Fibroblast of lung (primary cell): ENCODE measurements around the gene DENND1A. TPM values are rescaled to one million over a fixed set of nuclear protein-coding genes. Genes with fewer than 3 reads are reported as not detected.

Experiments used
- DNase-seq, 2 donors: peaks; one replicate each; pipeline versions ENCODE4 v3.0.0 to v3.0.0-alpha.2; 2010; ENCODE audit warnings: low read depth in 2 of 2
- H2AFZ ChIP-seq: 2 replicates; pipeline ENCODE4 v1.5.1; 2012; ENCODE audit warnings: low read length, control low read depth, inconsistent platforms
- H3K27ac ChIP-seq: 2 replicates; pipeline ENCODE4 v1.5.1; 2011; ENCODE audit warnings: low read length, control low read depth; ENCODE audit not compliant: insufficient read depth
- H3K27me3 ChIP-seq: 2 replicates; pipeline ENCODE4 v1.5.1; 2011; ENCODE audit warnings: mild to moderate bottlenecking, low read length; ENCODE audit not compliant: control insufficient read depth, insufficient read depth
- H3K36me3 ChIP-seq: 2 replicates; pipeline ENCODE4 v1.5.1; 2011; ENCODE audit warnings: low read length; ENCODE audit not compliant: control insufficient read depth, insufficient read depth
- H3K4me1 ChIP-seq: 2 replicates; pipeline ENCODE4 v1.5.1; 2011; ENCODE audit warnings: low read length; ENCODE audit not compliant: control insufficient read depth, insufficient read depth; ENCODE audit errors: extremely low read depth
- H3K4me2 ChIP-seq: 2 replicates; pipeline ENCODE4 v1.5.1; 2011; ENCODE audit warnings: low read length, control low read depth; ENCODE audit not compliant: insufficient read depth; ENCODE audit errors: extremely low read depth
- H3K4me3 ChIP-seq, 4 experiments: fragments of 200-600 bp in 1 of 4; sonication (generic) in 1 of 4; replicated peaks in 1 of 4; 2 replicates each; pipeline ENCODE4 v1.5.1; 2011 to 2016; ENCODE audit warnings: low read length in 4 of 4, low read depth in 3 of 4, mild to moderate bottlenecking in 3 of 4, control low read depth in 2 of 4, inconsistent platforms in 1 of 4, mixed read lengths in 1 of 4; ENCODE audit not compliant: insufficient read depth in 1 of 4; ENCODE audit errors: control extremely low read depth in 1 of 4
- H3K79me2 ChIP-seq: 2 replicates; pipeline ENCODE4 v1.5.1; 2012; ENCODE audit warnings: mild to moderate bottlenecking, low read length, inconsistent platforms; ENCODE audit not compliant: control insufficient read depth, insufficient read depth
- H3K9ac ChIP-seq: 2 replicates; pipeline ENCODE4 v1.5.1; 2011; ENCODE audit warnings: mild to moderate bottlenecking, low read length, control low read depth; ENCODE audit not compliant: insufficient read depth
- H3K9me3 ChIP-seq: 2 replicates; pipeline ENCODE4 v1.5.1; 2012; ENCODE audit warnings: low read depth, low read length; ENCODE audit not compliant: control insufficient read depth, insufficient read depth
- H4K20me1 ChIP-seq: 2 replicates; pipeline ENCODE4 v1.5.1; 2011; ENCODE audit warnings: low read length; ENCODE audit not compliant: control insufficient read depth, insufficient read depth; ENCODE audit errors: extremely low read depth
- EZH2 ChIP-seq: IDR thresholded peaks from 2 replicates; pipeline ENCODE4 v1.5.1; 2012; ENCODE audit warnings: low read length, control low read depth, mild to moderate bottlenecking; ENCODE audit errors: missing control alignments
- polyA plus RNA-seq, 2 donors: library from polyadenylated mRNA; depleted of rRNA in 1 of 2; stranded (reverse) in 1 of 2; unstranded in 1 of 2; fragments of >200 nt; gene quantifications; 2 replicates each; pipeline ENCODE4 v1.2.1, GENCODE V29; 2011 to 2012; ENCODE audit warnings: missing spikeins in 1 of 2
- total RNA-seq: library from RNA; depleted of rRNA; stranded (reverse); fragments of >200 nt; gene quantifications from 2 replicates; pipeline ENCODE4 v1.2.1, GENCODE V29; 2014
- TF ChIP-seq, protein P1 (sequence below), 2 donors: IDR thresholded peaks in 1 of 2; conservative IDR thresholded peaks in 1 of 2; 1 replicate in 1 of 2; 2 replicates in 1 of 2; pipeline ENCODE4 v1.5.1; 2011 to 2012; ENCODE audit warnings: low read length in 2 of 2, control low read depth in 1 of 2, inconsistent platforms in 1 of 2, low read depth in 1 of 2, mild to moderate bottlenecking in 1 of 2

The DENND1A gene
- total and polyA plus RNA-seq, 2 donors (not counting 1 experiment from before 2014, with no cell fraction given), result 13.0 to 18.3 TPM

DNA sequence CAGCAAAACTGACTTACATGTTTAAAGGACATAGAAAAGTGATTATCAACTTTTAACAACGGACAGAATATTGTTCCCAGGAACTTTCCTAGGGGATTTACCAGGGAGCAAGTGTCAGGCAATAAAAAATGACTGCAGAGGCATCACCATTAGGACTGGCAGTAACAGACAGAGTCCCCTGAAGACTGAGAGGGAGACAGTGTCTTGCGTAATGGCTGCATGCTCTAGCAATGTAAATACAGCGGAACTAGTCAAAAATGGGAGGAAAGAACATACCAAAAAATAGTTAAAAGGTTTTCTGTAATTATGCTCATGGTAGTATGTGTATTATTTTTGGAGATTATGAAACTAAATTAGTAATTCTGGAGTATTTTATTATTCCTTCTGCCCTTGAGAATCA lies 392.1 kb downstream of the DENND1A start:
- Histone ChIP-seq H3K36me3 (no peaks in the 10 kb centered on the region), H3K4me2 (no peak overlapping the region), H3K27me3 (no peaks in the 10 kb centered on the region), H3K27ac (no peak overlapping the region), H2AFZ (no peak overlapping the region), H4K20me1 (no peaks in the 10 kb centered on the region), H3K4me3 (no peak overlapping the region), H3K9ac (no peak overlapping the region), H3K4me1 (no peaks in the 10 kb centered on the region), H3K9me3 (no peaks in the 10 kb centered on the region), H3K79me2 (no peaks in the 10 kb centered on the region)
- DNase-seq, result no peak
- TF ChIP-seq, protein P1, sequence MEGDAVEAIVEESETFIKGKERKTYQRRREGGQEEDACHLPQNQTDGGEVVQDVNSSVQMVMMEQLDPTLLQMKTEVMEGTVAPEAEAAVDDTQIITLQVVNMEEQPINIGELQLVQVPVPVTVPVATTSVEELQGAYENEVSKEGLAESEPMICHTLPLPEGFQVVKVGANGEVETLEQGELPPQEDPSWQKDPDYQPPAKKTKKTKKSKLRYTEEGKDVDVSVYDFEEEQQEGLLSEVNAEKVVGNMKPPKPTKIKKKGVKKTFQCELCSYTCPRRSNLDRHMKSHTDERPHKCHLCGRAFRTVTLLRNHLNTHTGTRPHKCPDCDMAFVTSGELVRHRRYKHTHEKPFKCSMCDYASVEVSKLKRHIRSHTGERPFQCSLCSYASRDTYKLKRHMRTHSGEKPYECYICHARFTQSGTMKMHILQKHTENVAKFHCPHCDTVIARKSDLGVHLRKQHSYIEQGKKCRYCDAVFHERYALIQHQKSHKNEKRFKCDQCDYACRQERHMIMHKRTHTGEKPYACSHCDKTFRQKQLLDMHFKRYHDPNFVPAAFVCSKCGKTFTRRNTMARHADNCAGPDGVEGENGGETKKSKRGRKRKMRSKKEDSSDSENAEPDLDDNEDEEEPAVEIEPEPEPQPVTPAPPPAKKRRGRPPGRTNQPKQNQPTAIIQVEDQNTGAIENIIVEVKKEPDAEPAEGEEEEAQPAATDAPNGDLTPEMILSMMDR (conservative IDR thresholded peaks at IDR 0.05 in 1 of 2, IDR thresholded peaks at IDR 0.05 in 1 of 2; ENCODE audit: low read depth in 1 of 2, low read length in 2 of 2), result no peak
- TF ChIP-seq EZH2, result no peak

DNA sequence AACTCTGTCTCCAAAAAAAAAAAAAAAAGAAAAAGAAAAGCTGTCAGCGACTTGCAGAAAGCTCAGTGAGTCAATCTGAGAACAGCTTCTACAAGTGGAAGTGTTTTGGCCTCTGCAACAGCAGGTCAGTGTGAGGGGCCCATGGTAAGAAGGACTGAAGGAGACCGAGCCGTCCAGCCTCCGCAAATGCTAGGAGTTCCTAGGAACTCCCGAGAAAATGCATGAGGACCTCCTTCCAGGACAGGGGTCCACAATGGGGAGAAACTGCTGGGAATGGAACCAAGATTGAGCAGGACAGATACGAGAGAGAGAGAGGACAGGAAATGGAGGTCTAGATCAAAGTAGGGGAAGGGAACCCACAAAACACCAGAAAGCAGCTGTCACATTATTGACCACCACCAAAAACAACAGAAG lies 393.5 kb downstream of the DENND1A start:
- Histone ChIP-seq H3K9me3 (no peaks in the 10 kb centered on the region), H3K36me3 (no peaks in the 10 kb centered on the region), H3K4me2 (no peak overlapping the region), H3K79me2 (no peaks in the 10 kb centered on the region), H3K9ac (no peak overlapping the region), H3K4me3 (no peak overlapping the region), H3K27me3 (no peaks in the 10 kb centered on the region), H3K4me1 (no peaks in the 10 kb centered on the region), H2AFZ (no peak overlapping the region), H4K20me1 (no peaks in the 10 kb centered on the region), H3K27ac (no peak overlapping the region)
- no peak for DNase-seq
- TF ChIP-seq EZH2, result no peak
- TF ChIP-seq, protein P1 (conservative IDR thresholded peaks at IDR 0.05 in 1 of 2, IDR thresholded peaks at IDR 0.05 in 1 of 2; ENCODE audit: low read depth in 1 of 2, low read length in 2 of 2), result no peak

DNA sequence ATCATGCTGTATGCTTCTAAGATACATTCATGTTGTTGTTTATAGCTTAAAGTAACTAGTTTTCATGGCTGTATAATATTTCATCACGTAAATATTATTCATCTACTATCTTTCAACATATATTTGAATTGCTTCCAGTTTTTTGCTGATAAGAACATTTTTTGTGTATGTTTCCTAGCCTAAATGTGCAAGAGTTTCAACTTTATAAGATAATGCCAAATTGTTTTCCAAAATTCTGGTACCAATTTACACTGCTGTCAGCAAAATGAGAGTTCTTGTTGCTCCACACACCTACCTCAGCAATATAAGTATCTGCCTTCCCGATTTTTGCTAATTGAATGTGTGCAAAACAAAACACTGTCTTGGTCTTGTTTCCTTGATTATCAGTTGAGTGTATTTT lies 395.6 kb downstream of the DENND1A start:
- no peak overlapping the region for H3K4me3 ChIP-seq
- no peak for DNase-seq
- H3K27me3 ChIP-seq, result no peaks in the 10 kb centered on the region
- no peak overlapping the region for H3K4me2 ChIP-seq
- H4K20me1 ChIP-seq, result no peaks in the 10 kb centered on the region
- H3K36me3 ChIP-seq, result no peaks in the 10 kb centered on the region
- no peaks in the 10 kb centered on the region for H3K9me3 ChIP-seq
- H2AFZ ChIP-seq, result no peak overlapping the region
- no peaks in the 10 kb centered on the region for H3K4me1 ChIP-seq
- H3K27ac ChIP-seq, result no peak overlapping the region
- TF ChIP-seq, protein P1 (conservative IDR thresholded peaks at IDR 0.05 in 1 of 2, IDR thresholded peaks at IDR 0.05 in 1 of 2; ENCODE audit: low read depth in 1 of 2, low read length in 2 of 2), result no peak
- no peak for TF ChIP-seq EZH2
- H3K79me2 ChIP-seq, result no peaks in the 10 kb centered on the region
- H3K9ac ChIP-seq, result no peak overlapping the region
